ENCODE data around the gene ZNF618. TPM values are rescaled to one million over a fixed set of nuclear protein-coding genes. Genes with fewer than 3 reads are reported as not detected.

The ZNF618 gene
- total and polyA plus RNA-seq, 8 donors: 9.9 to 38.6 (median 34.9) TPM

DNA sequence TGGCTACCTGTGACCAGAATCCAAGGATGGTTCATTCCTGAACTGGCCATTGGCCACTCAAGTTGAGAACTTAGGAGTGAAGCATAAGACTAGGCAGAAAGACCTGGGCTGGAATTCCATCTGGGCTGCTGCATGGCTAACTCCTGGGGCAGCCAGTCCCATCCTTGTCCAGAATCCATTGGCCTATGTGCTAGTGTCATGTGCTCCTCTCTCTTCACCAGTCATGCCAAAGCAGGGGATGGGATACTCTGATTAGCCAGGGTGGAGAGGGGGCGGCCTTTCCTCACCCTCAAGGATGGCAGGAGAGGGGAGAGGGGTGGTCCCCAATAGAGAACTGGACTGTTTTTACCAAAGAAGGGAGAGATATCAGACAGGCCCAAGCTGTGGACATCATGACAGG lies 93.2 kb downstream of the ZNF618 start:
- ATAC-seq (no peak), DNase-seq (no peak)
- H3K36me3 ChIP-seq: no peaks in the 10 kb centered on the region
- no peak overlapping the region for H3K27ac ChIP-seq
- peaks cover 4 to 7% of the 10 kb centered on the region in 2 donors for H3K4me1 ChIP-seq
- TF ChIP-seq, protein P1, sequence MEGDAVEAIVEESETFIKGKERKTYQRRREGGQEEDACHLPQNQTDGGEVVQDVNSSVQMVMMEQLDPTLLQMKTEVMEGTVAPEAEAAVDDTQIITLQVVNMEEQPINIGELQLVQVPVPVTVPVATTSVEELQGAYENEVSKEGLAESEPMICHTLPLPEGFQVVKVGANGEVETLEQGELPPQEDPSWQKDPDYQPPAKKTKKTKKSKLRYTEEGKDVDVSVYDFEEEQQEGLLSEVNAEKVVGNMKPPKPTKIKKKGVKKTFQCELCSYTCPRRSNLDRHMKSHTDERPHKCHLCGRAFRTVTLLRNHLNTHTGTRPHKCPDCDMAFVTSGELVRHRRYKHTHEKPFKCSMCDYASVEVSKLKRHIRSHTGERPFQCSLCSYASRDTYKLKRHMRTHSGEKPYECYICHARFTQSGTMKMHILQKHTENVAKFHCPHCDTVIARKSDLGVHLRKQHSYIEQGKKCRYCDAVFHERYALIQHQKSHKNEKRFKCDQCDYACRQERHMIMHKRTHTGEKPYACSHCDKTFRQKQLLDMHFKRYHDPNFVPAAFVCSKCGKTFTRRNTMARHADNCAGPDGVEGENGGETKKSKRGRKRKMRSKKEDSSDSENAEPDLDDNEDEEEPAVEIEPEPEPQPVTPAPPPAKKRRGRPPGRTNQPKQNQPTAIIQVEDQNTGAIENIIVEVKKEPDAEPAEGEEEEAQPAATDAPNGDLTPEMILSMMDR (IDR thresholded peaks at IDR 0.05): no peak
- H3K4me3 ChIP-seq: no peak overlapping the region
- H3K27me3 ChIP-seq: no peaks in the 10 kb centered on the region
- intact Hi-C loops (cut with DNase I): no loop called here
- no peaks in the 10 kb centered on the region for H3K9me3 ChIP-seq

DNA sequence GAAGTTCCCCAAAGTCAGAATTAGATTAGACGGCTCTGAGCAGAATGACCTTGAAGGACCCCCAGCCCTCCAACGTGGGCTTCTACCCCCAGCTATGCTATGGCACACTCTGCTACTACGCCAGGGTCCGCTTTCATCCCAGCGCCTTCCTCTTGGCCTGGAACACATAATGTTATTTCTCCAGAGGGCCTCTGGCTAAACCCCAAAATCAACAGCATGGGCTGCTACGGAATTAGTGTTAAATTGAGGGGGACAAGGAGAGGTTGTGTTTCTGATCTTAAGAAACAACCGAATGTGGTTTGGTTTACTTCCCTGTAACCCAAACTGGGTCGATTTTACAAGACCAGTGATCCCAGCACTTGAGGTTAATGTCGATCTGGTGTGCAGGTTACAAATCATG lies 97.1 kb downstream of the ZNF618 start:
- Histone ChIP-seq H3K27me3 (no peaks in the 10 kb centered on the region), H3K4me1 (peaks cover 4 to 7% of the 10 kb centered on the region in 2 donors), H3K27ac (no peak overlapping the region), H3K36me3 (no peaks in the 10 kb centered on the region), H3K9me3 (no peaks in the 10 kb centered on the region), H3K4me3 (no peak overlapping the region)
- TF ChIP-seq, protein P1 (IDR thresholded peaks at IDR 0.05): no peak
- DNase-seq (no peak), ATAC-seq (peak; percentile 16)
- intact Hi-C loops (cut with DNase I): no loop called here

GRCh38 chr9:113973963-113974413 lies 97.9 kb downstream of the ZNF618 start:
- Histone ChIP-seq H3K4me3 (no peak overlapping the region), H3K27me3 (no peaks in the 10 kb centered on the region), H3K36me3 (no peaks in the 10 kb centered on the region), H3K27ac (no peak overlapping the region), H3K4me1 (peaks cover 4 to 7% of the 10 kb centered on the region in 2 donors), H3K9me3 (no peaks in the 10 kb centered on the region)
- DNase-seq (no peak), ATAC-seq (peak; percentile 91)
- intact Hi-C loops (cut with DNase I): no loop called here
- TF ChIP-seq, protein P1 (IDR thresholded peaks at IDR 0.05): no peak

DNA sequence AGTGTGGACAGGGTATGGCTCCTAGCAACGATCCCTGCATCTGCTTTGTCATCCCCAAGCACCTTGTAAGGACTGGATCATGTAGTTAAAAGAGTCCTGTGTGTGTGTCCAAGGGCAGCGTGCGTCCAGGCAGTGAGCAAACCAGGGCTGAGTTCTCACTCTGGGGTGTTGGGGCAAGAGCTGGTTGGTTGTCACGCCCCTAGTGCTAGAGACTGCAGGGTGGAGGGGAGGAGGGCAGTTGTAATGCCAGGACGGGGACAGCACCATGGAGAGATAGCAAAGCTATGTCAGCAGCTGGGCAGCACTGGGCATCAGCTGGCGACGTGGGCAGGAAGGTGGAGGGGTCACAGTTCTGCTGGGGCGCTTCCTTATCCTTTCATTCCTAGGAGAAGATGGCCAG lies 100.8 kb downstream of the ZNF618 start:
- Histone ChIP-seq H3K36me3 (no peaks in the 10 kb centered on the region), H3K4me3 (no peak overlapping the region), H3K4me1 (peaks cover 4 to 7% of the 10 kb centered on the region in 2 donors), H3K9me3 (no peaks in the 10 kb centered on the region), H3K27ac (no peak overlapping the region), H3K27me3 (no peaks in the 10 kb centered on the region)
- no peak for ATAC-seq
- TF ChIP-seq, protein P1 (IDR thresholded peaks at IDR 0.05): no peak
- intact Hi-C loops (cut with DNase I): no loop called here
- DNase-seq: no peak

DNA sequence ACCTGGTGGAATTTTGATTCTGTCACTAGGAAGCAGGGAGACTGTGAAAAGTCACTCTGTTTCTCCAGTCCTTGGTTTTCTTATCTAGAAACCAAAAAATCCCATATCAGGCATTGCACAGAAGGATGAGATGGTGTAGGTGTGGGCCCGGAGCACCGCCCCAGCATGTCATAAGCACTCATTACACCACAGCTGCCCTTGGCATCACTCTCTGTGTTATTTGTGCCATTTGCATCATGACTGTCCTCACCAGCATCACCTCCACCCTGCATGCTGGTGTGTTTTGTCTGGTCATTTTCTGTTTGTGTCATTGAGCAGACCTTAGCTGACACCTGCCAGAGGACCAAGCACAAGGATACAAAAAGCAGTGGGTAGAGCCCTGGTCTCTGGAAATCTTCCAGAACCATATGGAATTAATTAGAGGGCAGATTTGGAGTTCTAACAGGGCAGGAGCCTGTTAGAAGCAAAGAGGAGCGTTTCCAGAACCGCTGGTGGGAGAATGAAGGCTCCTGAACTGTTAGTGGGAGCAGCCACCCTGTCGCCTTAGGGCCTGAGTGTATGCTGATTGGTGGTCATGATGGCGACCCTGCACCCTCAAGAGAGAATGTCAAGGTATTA lies 102.7 kb downstream of the ZNF618 start:
- no peaks in the 10 kb centered on the region for H3K36me3 ChIP-seq
- H3K27ac ChIP-seq: no peak overlapping the region
- no peak for ATAC-seq
- DNase-seq: no peak
- no peak overlapping the region for H3K4me3 ChIP-seq
- peaks cover 0 to 4% of the 10 kb centered on the region in 2 donors for H3K4me1 ChIP-seq
- no peaks in the 10 kb centered on the region for H3K27me3 ChIP-seq
- TF ChIP-seq, protein P1 (IDR thresholded peaks at IDR 0.05): no peak
- H3K9me3 ChIP-seq: no peaks in the 10 kb centered on the region
- intact Hi-C loops (cut with DNase I): no loop called here

Measured in left lung (tissue), 10 donors.